ENCODE measurements around the gene TARS2.

TARS2 gene

GRCh38 chr1:150514260-150514659, 27.0 kb downstream of the TARS2 start:
- in situ Hi-C loops (cut with MboI; ENCODE audit: low sequenced_read_pairs) = no loop called here
- H3K36me3 ChIP-seq (replicated peaks) = no peaks in the 10 kb centered on the region
- H3K27me3 ChIP-seq (ENCODE audit: low read depth) = no peaks in the 10 kb centered on the region
- no peak for DNase-seq (ENCODE audit: low spot score in 2 of 2)
- H3K9me3 ChIP-seq = no peaks in the 10 kb centered on the region
- no peak overlapping the region for H3K4me3 ChIP-seq
- H3K4me1 ChIP-seq = peaks cover 11% of the 10 kb centered on the region

- in situ Hi-C loops (cut with MboI; ENCODE audit: low sequenced_read_pairs) = no loop called here
- no peaks in the 10 kb centered on the region for H3K36me3 ChIP-seq (replicated peaks)
- no peak for DNase-seq (ENCODE audit: low spot score in 2 of 2)
- H3K27me3 ChIP-seq (ENCODE audit: low read depth) = no peaks in the 10 kb centered on the region
- peak overlapping the region; percentile 48 for H3K4me3 ChIP-seq
- H3K4me1 ChIP-seq = peaks cover 11% of the 10 kb centered on the region
- H3K9me3 ChIP-seq = no peaks in the 10 kb centered on the region
Measured at GRCh38 chr1:150514913-150515327, 27.7 kb downstream of the TARS2 start.

GRCh38 chr1:150515328-150516049, 28.3 kb downstream of the TARS2 start, which contains the start of gene FALEC:
Gene FALEC (plus strand): TSS chr1:150515752.
- Histone ChIP-seq H3K27me3 (ENCODE audit: low read depth) (no peaks in the 10 kb centered on the region), H3K36me3 (replicated peaks) (no peaks in the 10 kb centered on the region), H3K9me3 (no peaks in the 10 kb centered on the region), H3K4me1 (peaks cover 11% of the 10 kb centered on the region), H3K4me3 (peak within 1 kb of the TSS; percentile 48)
- peak; percentile 96 to 97 for DNase-seq (ENCODE audit: low spot score in 2 of 2)
- in situ Hi-C loops (cut with MboI; ENCODE audit: low sequenced_read_pairs) = no loop called here

GRCh38 chr1:150516050-150516591, 28.9 kb downstream of the TARS2 start:
- peak in 1 of 2 experiments; percentile 52 for DNase-seq (ENCODE audit: low spot score in 2 of 2)
- Histone ChIP-seq H3K36me3 (replicated peaks) (no peaks in the 10 kb centered on the region), H3K4me1 (peaks cover 11% of the 10 kb centered on the region), H3K4me3 (peak overlapping the region; percentile 48), H3K27me3 (ENCODE audit: low read depth) (no peaks in the 10 kb centered on the region), H3K9me3 (no peaks in the 10 kb centered on the region)
- in situ Hi-C loops (cut with MboI; ENCODE audit: low sequenced_read_pairs) = no loop called here

- Histone ChIP-seq H3K9me3 (no peaks in the 10 kb centered on the region), H3K4me3 (peak overlapping the region; percentile 48), H3K36me3 (replicated peaks) (no peaks in the 10 kb centered on the region), H3K4me1 (peaks cover 11% of the 10 kb centered on the region), H3K27me3 (ENCODE audit: low read depth) (no peaks in the 10 kb centered on the region)
- peak in 1 of 2 experiments; percentile 90 for DNase-seq (ENCODE audit: low spot score in 2 of 2)
- in situ Hi-C loops (cut with MboI; ENCODE audit: low sequenced_read_pairs) = no loop called here
Measured at GRCh38 chr1:150516616-150517015, 29.4 kb downstream of the TARS2 start.

- no peaks in the 10 kb centered on the region for H3K27me3 ChIP-seq (ENCODE audit: low read depth)
- no peak for DNase-seq (ENCODE audit: low spot score in 2 of 2)
- H3K9me3 ChIP-seq = no peaks in the 10 kb centered on the region
- H3K36me3 ChIP-seq (replicated peaks) = no peaks in the 10 kb centered on the region
- in situ Hi-C loops (cut with MboI; ENCODE audit: low sequenced_read_pairs) = no loop called here
- H3K4me1 ChIP-seq = peaks cover 7% of the 10 kb centered on the region
- H3K4me3 ChIP-seq = no peak overlapping the region
Measured at GRCh38 chr1:150521196-150521968, 34.2 kb downstream of the TARS2 start.

- no peak for DNase-seq (ENCODE audit: low spot score in 2 of 2)
- H3K9me3 ChIP-seq = no peaks in the 10 kb centered on the region
- H3K4me1 ChIP-seq = no peaks in the 10 kb centered on the region
- no peak overlapping the region for H3K4me3 ChIP-seq
- in situ Hi-C loops (cut with MboI; ENCODE audit: low sequenced_read_pairs) = no loop called here
- no peaks in the 10 kb centered on the region for H3K36me3 ChIP-seq (replicated peaks)
- no peaks in the 10 kb centered on the region for H3K27me3 ChIP-seq (ENCODE audit: low read depth)
Measured at GRCh38 chr1:150525348-150525747, 38.1 kb downstream of the TARS2 start.

GRCh38 chr1:150528196-150528595, 41.0 kb downstream of the TARS2 start:
- in situ Hi-C loops (cut with MboI; ENCODE audit: low sequenced_read_pairs) = no loop called here

GRCh38 chr1:150529017-150529416, 41.8 kb downstream of the TARS2 start:
- no peaks in the 10 kb centered on the region for H3K4me1 ChIP-seq
- no peak overlapping the region for H3K4me3 ChIP-seq
- no peak for DNase-seq (ENCODE audit: low spot score in 2 of 2)
- H3K9me3 ChIP-seq = no peaks in the 10 kb centered on the region
- H3K36me3 ChIP-seq (replicated peaks) = no peaks in the 10 kb centered on the region
- in situ Hi-C loops (cut with MboI; ENCODE audit: low sequenced_read_pairs) = no loop called here
- H3K27me3 ChIP-seq (ENCODE audit: low read depth) = no peaks in the 10 kb centered on the region

More at GRCh38 chr1:150528196-150528595, 41.0 kb downstream of the TARS2 start:
- Histone ChIP-seq H3K27me3 (ENCODE audit: low read depth) (no peaks in the 10 kb centered on the region), H3K4me1 (no peaks in the 10 kb centered on the region), H3K9me3 (no peaks in the 10 kb centered on the region), H3K36me3 (replicated peaks) (no peaks in the 10 kb centered on the region), H3K4me3 (no peak overlapping the region)
- no peak for DNase-seq (ENCODE audit: low spot score in 2 of 2)

- DNase-seq (ENCODE audit: low spot score in 2 of 2) = no peak
- H3K36me3 ChIP-seq (replicated peaks) = no peaks in the 10 kb centered on the region
- H3K4me3 ChIP-seq = no peak overlapping the region
- H3K9me3 ChIP-seq = no peaks in the 10 kb centered on the region
- no peaks in the 10 kb centered on the region for H3K4me1 ChIP-seq
- H3K27me3 ChIP-seq (ENCODE audit: low read depth) = no peaks in the 10 kb centered on the region
- in situ Hi-C loops (cut with MboI; ENCODE audit: low sequenced_read_pairs) = no loop called here
Measured at GRCh38 chr1:150530491-150531159, 43.4 kb downstream of the TARS2 start.

GRCh38 chr1:150532860-150533259, 45.6 kb downstream of the TARS2 start:
- in situ Hi-C loops (cut with MboI; ENCODE audit: low sequenced_read_pairs) = no loop called here
- Histone ChIP-seq H3K9me3 (no peaks in the 10 kb centered on the region), H3K27me3 (ENCODE audit: low read depth) (no peaks in the 10 kb centered on the region), H3K4me3 (no peak overlapping the region), H3K36me3 (replicated peaks) (no peaks in the 10 kb centered on the region), H3K4me1 (no peaks in the 10 kb centered on the region)
- DNase-seq (ENCODE audit: low spot score in 2 of 2) = no peak

- H3K36me3 ChIP-seq (replicated peaks) = no peaks in the 10 kb centered on the region
- H3K4me1 ChIP-seq = no peaks in the 10 kb centered on the region
- in situ Hi-C loops (cut with MboI; ENCODE audit: low sequenced_read_pairs) = no loop called here
- no peaks in the 10 kb centered on the region for H3K27me3 ChIP-seq (ENCODE audit: low read depth)
- DNase-seq (ENCODE audit: low spot score in 2 of 2) = no peak
- H3K9me3 ChIP-seq = no peaks in the 10 kb centered on the region
- no peak overlapping the region for H3K4me3 ChIP-seq
Measured at GRCh38 chr1:150534002-150534401, 46.8 kb downstream of the TARS2 start.

GRCh38 chr1:150535511-150536287, 48.5 kb downstream of the TARS2 start:
- H3K4me1 ChIP-seq = no peaks in the 10 kb centered on the region
- DNase-seq (ENCODE audit: low spot score in 2 of 2) = no peak
- in situ Hi-C loops (cut with MboI; ENCODE audit: low sequenced_read_pairs) = no loop called here
- no peaks in the 10 kb centered on the region for H3K36me3 ChIP-seq (replicated peaks)
- H3K9me3 ChIP-seq = no peaks in the 10 kb centered on the region
- no peaks in the 10 kb centered on the region for H3K27me3 ChIP-seq (ENCODE audit: low read depth)
- no peak overlapping the region for H3K4me3 ChIP-seq

Measured in HAP-1 (cell line).